ENCODE data around the gene SPRYD3.
A peak's percentile ranks its signal among the peaks of the same experiment; 100 is the strongest.

GRCh38 chr12:53053218-53054111 is 25.7 kb downstream of the SPRYD3 start:
- TF ChIP-seq CTCF (IDR thresholded peaks at IDR 0.05; ENCODE audit: low read depth, low read length, poor library complexity, severe bottlenecking) = peak; percentile 87
- no peak for TF ChIP-seq EZH2phosphoT487 (IDR thresholded peaks at IDR 0.05; ENCODE audit: borderline replicate concordance, low read length)
